ENCODE measurements around the gene SORBS1.

The SORBS1 gene

DNA sequence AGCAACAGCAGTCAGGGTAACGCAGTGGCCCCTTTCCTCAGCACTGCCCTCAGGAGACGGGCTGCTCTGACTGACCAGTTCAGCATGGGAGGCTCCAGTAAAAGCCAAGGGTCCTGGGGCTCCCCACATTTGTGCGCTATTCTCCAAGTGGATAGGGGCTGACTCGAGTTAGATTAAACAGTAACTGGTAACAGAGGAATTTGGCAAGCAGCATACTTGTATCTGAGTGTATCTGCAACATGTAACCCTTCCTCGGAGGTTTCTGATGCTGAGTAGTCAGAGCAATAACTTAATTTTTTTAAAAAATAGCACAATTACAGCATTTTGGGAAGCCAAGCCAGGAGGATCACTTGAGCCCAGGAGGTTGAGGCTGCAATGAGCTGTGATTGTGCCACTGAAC, 22.8 kb downstream of the SORBS1 start:
- Histone ChIP-seq H3K79me2 (ENCODE audit: insufficient read depth, low read length) (no peaks in the 10 kb centered on the region), H2AFZ (ENCODE audit: low read depth, low read length, severe bottlenecking) (no peak overlapping the region), H3K9me2 (replicated peaks; ENCODE audit: insufficient read depth, low read length) (no peaks in the 10 kb centered on the region), H3K9me3 (ENCODE audit: insufficient read depth, low read length) (no peaks in the 10 kb centered on the region), H3K4me3 (ENCODE audit: insufficient read depth, low read length, poor library complexity, severe bottlenecking) (no peak overlapping the region), H3K27ac (ENCODE audit: low read depth, low read length) (no peak overlapping the region), H3K9ac (ENCODE audit: low read length) (no peak overlapping the region), H3K27me3 (ENCODE audit: low read length) (no peaks in the 10 kb centered on the region), H3K36me3 (ENCODE audit: low read length) (no peaks in the 10 kb centered on the region), H3K4me2 (ENCODE audit: low read depth, low read length, poor library complexity, severe bottlenecking) (no peak overlapping the region), H4K20me1 (ENCODE audit: low read depth, low read length) (no peaks in the 10 kb centered on the region), H3F3A (ENCODE audit: insufficient read depth) (no peaks in the 10 kb centered on the region)
- TF ChIP-seq EZH2phosphoT487 (conservative IDR thresholded peaks at IDR 0.05; ENCODE audit: low read length) (no peak), CTCF (IDR thresholded peaks at IDR 0.05; ENCODE audit: insufficient read depth, low read length, poor library complexity, severe bottlenecking) (no peak)

DNA sequence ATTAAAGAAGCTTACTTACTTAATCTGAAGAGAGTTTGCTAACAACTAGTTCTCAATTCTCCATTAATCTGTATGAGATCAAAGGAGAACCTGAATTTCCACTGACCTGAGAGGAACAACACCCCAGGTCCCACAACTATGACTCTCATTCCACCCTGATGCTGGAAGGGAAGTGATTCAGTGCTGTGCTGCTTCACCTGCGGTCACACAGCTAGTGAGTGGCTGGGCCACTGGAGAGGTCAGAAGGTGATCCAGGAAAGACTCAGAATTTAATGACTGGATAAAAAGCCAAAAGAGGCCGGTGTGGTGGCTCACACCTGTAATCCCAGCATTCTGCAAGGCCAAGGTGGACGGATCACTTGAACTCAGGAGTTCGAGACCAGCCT, 23.6 kb downstream of the SORBS1 start:
- Histone ChIP-seq H3K9me3 (ENCODE audit: insufficient read depth, low read length) (no peaks in the 10 kb centered on the region), H3K79me2 (ENCODE audit: insufficient read depth, low read length) (no peaks in the 10 kb centered on the region), H3K27ac (ENCODE audit: low read depth, low read length) (no peak overlapping the region), H3K4me2 (ENCODE audit: low read depth, low read length, poor library complexity, severe bottlenecking) (no peak overlapping the region), H3F3A (ENCODE audit: insufficient read depth) (no peaks in the 10 kb centered on the region), H4K20me1 (ENCODE audit: low read depth, low read length) (no peaks in the 10 kb centered on the region), H3K36me3 (ENCODE audit: low read length) (no peaks in the 10 kb centered on the region), H3K9ac (ENCODE audit: low read length) (no peak overlapping the region), H3K27me3 (ENCODE audit: low read length) (no peaks in the 10 kb centered on the region), H3K4me3 (ENCODE audit: insufficient read depth, low read length, poor library complexity, severe bottlenecking) (no peak overlapping the region), H3K9me2 (replicated peaks; ENCODE audit: insufficient read depth, low read length) (no peaks in the 10 kb centered on the region), H2AFZ (ENCODE audit: low read depth, low read length, severe bottlenecking) (no peak overlapping the region)
- no peak for TF ChIP-seq CTCF (IDR thresholded peaks at IDR 0.05; ENCODE audit: insufficient read depth, low read length, poor library complexity, severe bottlenecking)
- no peak for TF ChIP-seq EZH2phosphoT487 (conservative IDR thresholded peaks at IDR 0.05; ENCODE audit: low read length)

GRCh38 chr10:95536894-95537541, 24.2 kb downstream of the SORBS1 start:
- Histone ChIP-seq H3K36me3 (ENCODE audit: low read length) (no peaks in the 10 kb centered on the region), H3K79me2 (ENCODE audit: insufficient read depth, low read length) (no peaks in the 10 kb centered on the region), H3K9ac (ENCODE audit: low read length) (no peak overlapping the region), H2AFZ (ENCODE audit: low read depth, low read length, severe bottlenecking) (no peak overlapping the region), H3F3A (ENCODE audit: insufficient read depth) (no peaks in the 10 kb centered on the region), H3K27me3 (ENCODE audit: low read length) (no peaks in the 10 kb centered on the region), H3K4me3 (ENCODE audit: insufficient read depth, low read length, poor library complexity, severe bottlenecking) (no peak overlapping the region), H3K4me2 (ENCODE audit: low read depth, low read length, poor library complexity, severe bottlenecking) (no peak overlapping the region), H3K27ac (ENCODE audit: low read depth, low read length) (no peak overlapping the region), H3K9me2 (replicated peaks; ENCODE audit: insufficient read depth, low read length) (no peaks in the 10 kb centered on the region), H3K9me3 (ENCODE audit: insufficient read depth, low read length) (no peaks in the 10 kb centered on the region), H4K20me1 (ENCODE audit: low read depth, low read length) (no peaks in the 10 kb centered on the region)
- TF ChIP-seq EZH2phosphoT487 (conservative IDR thresholded peaks at IDR 0.05; ENCODE audit: low read length): no peak
- no peak for TF ChIP-seq CTCF (IDR thresholded peaks at IDR 0.05; ENCODE audit: insufficient read depth, low read length, poor library complexity, severe bottlenecking)

All from SU-DHL-6 (cell line).